WTC11 (cell line): Measurements from ENCODE around the gene SELENOS.

Source experiments
- ETV6 ChIP-seq: sonication (generic); formaldehyde crosslinking; IDR thresholded peaks from 2 replicates; pipeline ENCODE4 v1.8.1; 2022; ENCODE audit warnings: mild to moderate bottlenecking, missing genetic modification reagents
- MAX ChIP-seq: sonication (generic); formaldehyde crosslinking; IDR thresholded peaks from 2 replicates; pipeline ENCODE4 v1.8.0; 2022; ENCODE audit warnings: mild to moderate bottlenecking, missing genetic modification reagents
- TF ChIP-seq, protein P1 (sequence below): fragments of 200-600 bp; IDR thresholded peaks from 2 replicates; pipeline ENCODE4 v1.8.0; 2022; ENCODE audit warnings: antibody characterized with exemption

DNA sequence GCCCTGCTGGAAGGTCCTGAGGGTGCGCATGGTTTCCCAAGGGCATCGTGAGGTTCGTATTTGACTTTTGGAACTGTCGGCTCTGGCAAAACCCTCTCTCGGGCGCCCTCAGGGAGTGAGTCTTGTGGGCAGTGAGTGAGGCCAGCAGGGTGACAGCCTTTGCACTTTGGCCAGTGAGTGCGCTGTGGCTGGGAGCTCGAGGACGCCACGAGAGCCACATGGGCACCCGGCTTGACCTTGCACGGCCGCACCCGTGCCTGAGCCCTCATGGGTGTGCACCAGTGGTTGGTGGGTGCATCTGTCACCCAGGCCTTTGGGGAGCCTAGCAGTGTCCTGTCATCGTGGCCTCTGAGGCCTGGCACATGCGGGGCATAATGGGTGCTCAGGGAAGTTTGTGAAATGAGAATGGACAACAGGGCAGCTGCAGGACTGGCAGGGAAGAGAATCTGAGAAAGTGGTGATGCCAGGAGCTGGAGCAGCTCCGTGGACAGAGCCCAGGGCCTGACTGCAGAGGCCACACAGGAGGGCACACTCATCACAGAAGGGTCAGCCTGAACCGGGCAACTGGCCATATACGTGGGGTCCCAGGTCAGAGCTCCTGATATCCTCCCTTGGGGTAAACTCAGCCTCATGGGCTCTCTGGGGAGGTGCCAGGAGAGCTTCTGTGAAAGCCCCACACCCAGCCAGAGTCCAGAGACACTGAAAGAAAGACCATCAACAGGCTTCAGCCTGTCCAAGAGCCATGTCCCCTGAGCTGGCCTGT lies 48.2 kb upstream of the SELENOS start:
- no peak for TF ChIP-seq MAX (CRISPR knock-in tag)
- TF ChIP-seq, protein P1, sequence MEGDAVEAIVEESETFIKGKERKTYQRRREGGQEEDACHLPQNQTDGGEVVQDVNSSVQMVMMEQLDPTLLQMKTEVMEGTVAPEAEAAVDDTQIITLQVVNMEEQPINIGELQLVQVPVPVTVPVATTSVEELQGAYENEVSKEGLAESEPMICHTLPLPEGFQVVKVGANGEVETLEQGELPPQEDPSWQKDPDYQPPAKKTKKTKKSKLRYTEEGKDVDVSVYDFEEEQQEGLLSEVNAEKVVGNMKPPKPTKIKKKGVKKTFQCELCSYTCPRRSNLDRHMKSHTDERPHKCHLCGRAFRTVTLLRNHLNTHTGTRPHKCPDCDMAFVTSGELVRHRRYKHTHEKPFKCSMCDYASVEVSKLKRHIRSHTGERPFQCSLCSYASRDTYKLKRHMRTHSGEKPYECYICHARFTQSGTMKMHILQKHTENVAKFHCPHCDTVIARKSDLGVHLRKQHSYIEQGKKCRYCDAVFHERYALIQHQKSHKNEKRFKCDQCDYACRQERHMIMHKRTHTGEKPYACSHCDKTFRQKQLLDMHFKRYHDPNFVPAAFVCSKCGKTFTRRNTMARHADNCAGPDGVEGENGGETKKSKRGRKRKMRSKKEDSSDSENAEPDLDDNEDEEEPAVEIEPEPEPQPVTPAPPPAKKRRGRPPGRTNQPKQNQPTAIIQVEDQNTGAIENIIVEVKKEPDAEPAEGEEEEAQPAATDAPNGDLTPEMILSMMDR = no peak
- no peak for TF ChIP-seq ETV6
